PC-9 (cell line): ENCODE measurements around the gene LDLRAD3. TPM values are rescaled to one million over a fixed set of nuclear protein-coding genes. Genes with fewer than 3 reads are reported as not detected.

Source experiments
- BruUV-seq: library from RNA; stranded (reverse); fragments of 400-500 nt; replicated peaks from 2 replicates; lab custom pipeline; 2021; lab: Mats Ljungman, UMichigan
- CTCF ChIA-PET: fragments of 300-600 bp; sonication (Branson Sonifier 250); formaldehyde crosslinking; loops from one replicate; lab custom pipeline; 2022; ENCODE audit warnings: antibody characterized with exemption; lab: Charles Lee
- POLR2A ChIA-PET: fragments of 300-600 bp; sonication (Branson Sonifier 250); formaldehyde crosslinking; loops from one replicate; lab custom pipeline; 2022; ENCODE audit warnings: antibody characterized with exemption; ENCODE audit not compliant: unreplicated experiment; lab: Charles Lee
- DNase-seq, 2 experiments: peaks; one replicate each; pipeline versions ENCODE4 v3.0.0 to v3.0.0-alpha.2; 2015 to 2022; ENCODE audit warnings: mixed read lengths in 1 of 2
- H2AFZ ChIP-seq: fragments of 200-600 bp; sonication (generic); 2 replicates; pipeline ENCODE4 v1.8.1; 2017; ENCODE audit warnings: antibody characterized with exemption
- H3F3A ChIP-seq: fragments of 200-600 bp; sonication (generic); 2 replicates; pipeline ENCODE4 v1.8.1; 2017; ENCODE audit warnings: antibody characterized with exemption, mild to moderate bottlenecking, low read depth; ENCODE audit not compliant: insufficient read depth
- H3K27ac ChIP-seq: fragments of 200-600 bp; sonication (generic); 2 replicates; pipeline ENCODE4 v1.6.1; 2016; ENCODE audit warnings: mixed run types
- H3K27me3 ChIP-seq: fragments of 200-600 bp; sonication (generic); 2 replicates; pipeline ENCODE4 v1.6.1; 2016; ENCODE audit warnings: low read depth, mixed run types; ENCODE audit not compliant: insufficient read depth
- H3K36me3 ChIP-seq: fragments of 200-600 bp; sonication (generic); 2 replicates; pipeline ENCODE4 v1.6.1; 2016; ENCODE audit warnings: low read depth, mixed run types
- H3K4me1 ChIP-seq: fragments of 200-600 bp; sonication (generic); replicated peaks from 2 replicates; pipeline ENCODE4 v1.6.1; 2016; ENCODE audit warnings: mixed run types; ENCODE audit not compliant: insufficient read depth
- H3K4me2 ChIP-seq: fragments of 200-600 bp; sonication (generic); 2 replicates; pipeline ENCODE4 v1.6.1; 2017; ENCODE audit warnings: mixed run types
- H3K4me3 ChIP-seq: fragments of 200-600 bp; sonication (generic); 2 replicates; pipeline ENCODE4 v1.6.1; 2016; ENCODE audit warnings: mixed run types
- H3K79me2 ChIP-seq: fragments of 200-600 bp; sonication (generic); 2 replicates; pipeline ENCODE4 v1.6.1; 2017; ENCODE audit warnings: low read depth, mixed run types
- H3K9me2 ChIP-seq: fragments of 200-600 bp; sonication (generic); 2 replicates; pipeline ENCODE4 v1.8.1; 2017; ENCODE audit warnings: mild to moderate bottlenecking; ENCODE audit not compliant: insufficient read depth
- H3K9me3 ChIP-seq: fragments of 200-600 bp; sonication (generic); 2 replicates; pipeline ENCODE4 v1.8.1; 2016; ENCODE audit warnings: low read depth; ENCODE audit not compliant: insufficient read depth
- H4K20me1 ChIP-seq: fragments of 200-600 bp; sonication (generic); 2 replicates; pipeline ENCODE4 v1.8.1; 2017; ENCODE audit not compliant: insufficient read depth
- CTCF ChIP-seq: fragments of 200-600 bp; sonication (generic); conservative IDR thresholded peaks from 2 replicates; pipeline ENCODE4 v1.6.1; 2017; ENCODE audit warnings: mixed run types, antibody characterized with exemption, mild to moderate bottlenecking, moderate library complexity
- EZH2 ChIP-seq: fragments of 200-600 bp; sonication (generic); IDR thresholded peaks from 2 replicates; pipeline ENCODE4 v1.8.0; 2017; ENCODE audit warnings: antibody characterized with exemption, low read depth
- intact Hi-C: fragments of 100-400 bp; cut with micrococcal nuclease; formaldehyde crosslinking; loops from one replicate; pipeline ENCODE4 v1.10.0; 2022; ENCODE audit not compliant: unreplicated experiment
- total RNA-seq: library from RNA; stranded (reverse); gene quantifications from 2 replicates; pipeline ENCODE4 v1.2.3, GENCODE V29; 2021

LDLRAD3 gene
- total RNA-seq, 1 experiment from 2014 or later: 15.9 TPM

- Histone ChIP-seq H3K4me2 (no peak overlapping the region), H3K79me2 (no peaks in the 10 kb centered on the region), H3K9me3 (no peaks in the 10 kb centered on the region), H4K20me1 (no peaks in the 10 kb centered on the region), H3K4me3 (no peak overlapping the region), H3F3A (no peaks in the 10 kb centered on the region), H2AFZ (no peak overlapping the region), H3K36me3 (no peaks in the 10 kb centered on the region), H3K27me3 (no peaks in the 10 kb centered on the region), H3K9me2 (no peaks in the 10 kb centered on the region), H3K27ac (no peak overlapping the region), H3K4me1 (no peaks in the 10 kb centered on the region)
- CTCF ChIA-PET: no interaction called here
- POLR2A ChIA-PET: no interaction called here
- intact Hi-C loops: no loop called here
- TF ChIP-seq EZH2 (no peak), CTCF (no peak)
- no TSS peak for BruUV-seq
- DNase-seq: no peak
Observed at GRCh38 chr11:36162006-36162882, 218.4 kb downstream of the LDLRAD3 start.

- BruUV-seq: no TSS peak
- H3K9me3 ChIP-seq: no peaks in the 10 kb centered on the region
- H3K4me1 ChIP-seq: no peaks in the 10 kb centered on the region
- H3K4me2 ChIP-seq: no peak overlapping the region
- H3K27ac ChIP-seq: no peak overlapping the region
- POLR2A ChIA-PET: interaction anchor here (0.7 kb wide), 1 partner anchor 1620 kb away, joined by 4 read pairs; no protein-coding TSS in a partner anchor
- H3F3A ChIP-seq: no peaks in the 10 kb centered on the region
- H3K9me2 ChIP-seq: no peaks in the 10 kb centered on the region
- TF ChIP-seq EZH2 (no peak), CTCF (no peak)
- H3K79me2 ChIP-seq: no peaks in the 10 kb centered on the region
- H3K27me3 ChIP-seq: no peaks in the 10 kb centered on the region
- no peaks in the 10 kb centered on the region for H3K36me3 ChIP-seq
- H2AFZ ChIP-seq: no peak overlapping the region
- no peak overlapping the region for H3K4me3 ChIP-seq
- H4K20me1 ChIP-seq: no peaks in the 10 kb centered on the region
- CTCF ChIA-PET: interaction anchor here (0.6 kb wide), 1 partner anchor 656 kb away, joined by 3 read pairs; no protein-coding TSS in a partner anchor
- intact Hi-C loops: no loop called here
- DNase-seq: no peak
Observed at GRCh38 chr11:36162883-36163434, 219.1 kb downstream of the LDLRAD3 start.

- ChIA-PET POLR2A (no interaction called here), CTCF (interaction anchor here (0.5 kb wide), 1 partner anchor 220 kb away, joined by 3 read pairs; no protein-coding TSS in a partner anchor)
- no TSS peak for BruUV-seq
- Histone ChIP-seq H3K79me2 (no peaks in the 10 kb centered on the region), H3K36me3 (no peaks in the 10 kb centered on the region), H4K20me1 (no peaks in the 10 kb centered on the region), H3K4me3 (no peak overlapping the region), H3K9me2 (no peaks in the 10 kb centered on the region), H3K4me2 (no peak overlapping the region), H3K4me1 (no peaks in the 10 kb centered on the region), H3K27me3 (no peaks in the 10 kb centered on the region), H2AFZ (no peak overlapping the region), H3K27ac (no peak overlapping the region), H3F3A (no peaks in the 10 kb centered on the region), H3K9me3 (no peaks in the 10 kb centered on the region)
- TF ChIP-seq EZH2: no peak
- no peak for TF ChIP-seq CTCF
- no peak for DNase-seq
- intact Hi-C loops: no loop called here
Observed at GRCh38 chr11:36164506-36165250, 220.8 kb downstream of the LDLRAD3 start.
